ENCODE data around the gene PPP2R3B.

- TF ChIP-seq TAF1 (IDR thresholded peaks at IDR 0.05; ENCODE audit: low read depth) = no peak
- no peak for TF ChIP-seq EP300 (IDR thresholded peaks at IDR 0.05; ENCODE audit: borderline replicate concordance)
- TF ChIP-seq CREB1 (IDR thresholded peaks at IDR 0.05; ENCODE audit: low read depth) = no peak
- no peak for TF ChIP-seq EGR1 (IDR thresholded peaks at IDR 0.05)
- TF ChIP-seq, protein P1, sequence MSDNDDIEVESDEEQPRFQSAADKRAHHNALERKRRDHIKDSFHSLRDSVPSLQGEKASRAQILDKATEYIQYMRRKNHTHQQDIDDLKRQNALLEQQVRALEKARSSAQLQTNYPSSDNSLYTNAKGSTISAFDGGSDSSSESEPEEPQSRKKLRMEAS (IDR thresholded peaks at IDR 0.05) = no peak
- no peak for TF ChIP-seq FOXM1 (IDR thresholded peaks at IDR 0.05; ENCODE audit: borderline replicate concordance, low read depth)
- no peak for TF ChIP-seq CEBPB (IDR thresholded peaks at IDR 0.05)
- no peak for TF ChIP-seq TCF12 (IDR thresholded peaks at IDR 0.05; ENCODE audit: low read depth)
- no peak for TF ChIP-seq TEAD4 (IDR thresholded peaks at IDR 0.05)
- TF ChIP-seq ZBTB7A (IDR thresholded peaks at IDR 0.05; ENCODE audit: low read depth) = no peak
- TF ChIP-seq RAD21 (IDR thresholded peaks at IDR 0.05; ENCODE audit: low read depth) = no peak
- no peak for TF ChIP-seq NFIC (IDR thresholded peaks at IDR 0.05)
- no peak for TF ChIP-seq YY1 (IDR thresholded peaks at IDR 0.05; ENCODE audit: low read depth)
Measured at GRCh38 chrX:362937-363620, 23.6 kb downstream of the PPP2R3B start.
